B cell (primary cell): ENCODE data around the gene DAB2IP. TPM values are rescaled to one million over a fixed set of nuclear protein-coding genes. Genes with fewer than 3 reads are reported as not detected.

ENCODE experiments used
- ATAC-seq: fragments of 200-7000 bp; cut with Tn5 transposase; one replicate; pipeline ENCODE4 v1.10.0; 2021; ENCODE audit warnings: low read depth, mild to moderate bottlenecking, moderate number of reproducible peaks, moderate library complexity
- CTCF ChIA-PET: fragments of 350-600 bp; sonication (Branson Sonifier 250); formaldehyde crosslinking; loops from one replicate; lab custom pipeline; 2021; ENCODE audit warnings: antibody characterized with exemption, inconsistent platforms; lab: Charles Lee
- POLR2A ChIA-PET: fragments of 350-600 bp; sonication (Branson Sonifier 250); formaldehyde crosslinking; loops from one replicate; lab custom pipeline; 2021; ENCODE audit warnings: antibody characterized with exemption; lab: Charles Lee
- DNase-seq: peaks from one replicate; pipeline ENCODE4 v3.0.0; 2013
- H2AFZ ChIP-seq: 2 replicates; pipeline ENCODE4 v1.6.1; 2012; ENCODE audit warnings: mild to moderate bottlenecking, low read depth, low read length; ENCODE audit not compliant: insufficient read depth, poor library complexity, severe bottlenecking
- H3K27ac ChIP-seq, 2 donors: 1 replicate in 1 of 2; 2 replicates in 1 of 2; pipeline ENCODE4 v1.5.1; 2012 to 2013; ENCODE audit warnings: low read length in 2 of 2, mild to moderate bottlenecking in 2 of 2, moderate library complexity in 1 of 2
- H3K27me3 ChIP-seq, 4 experiments: fragments of 200-600 bp in 1 of 4; sonication (generic) in 1 of 4; replicated peaks in 1 of 4; 1 replicate in 2 of 4; 2 replicates in 2 of 4; pipeline versions ENCODE4 v1.6.1 to v1.7.0; 2013 to 2016; ENCODE audit warnings: low read length in 3 of 4, mild to moderate bottlenecking in 2 of 4, mixed read lengths in 1 of 4, moderate library complexity in 1 of 4; ENCODE audit not compliant: insufficient read depth in 4 of 4, control insufficient read depth in 3 of 4; ENCODE audit errors: control extremely low read depth in 1 of 4
- H3K36me3 ChIP-seq, 2 experiments: replicated peaks in 1 of 2; 1 replicate in 1 of 2; 2 replicates in 1 of 2; pipeline versions ENCODE4 v1.6.1 to v1.7.1; 2013; ENCODE audit warnings: low read length in 1 of 2; ENCODE audit not compliant: insufficient read depth in 2 of 2, control insufficient read depth in 1 of 2; ENCODE audit errors: control extremely low read depth in 1 of 2, extremely low read depth in 1 of 2
- H3K4me1 ChIP-seq, 2 donors: fragments of 200-600 bp in 1 of 2; sonication (generic) in 1 of 2; 1 replicate in 1 of 2; 2 replicates in 1 of 2; pipeline versions ENCODE4 v1.5.1 to v1.6.1; 2013 to 2017; ENCODE audit warnings: low read length in 2 of 2; ENCODE audit not compliant: control insufficient read depth in 2 of 2, insufficient read depth in 2 of 2
- H3K4me2 ChIP-seq: replicated peaks from 2 replicates; pipeline ENCODE3; 2012; ENCODE audit warnings: mild to moderate bottlenecking, low read depth, low read length; ENCODE audit not compliant: poor library complexity, severe bottlenecking
- H3K4me3 ChIP-seq, 5 experiments: fragments of 200-600 bp in 1 of 5; sonication (generic) in 1 of 5; 1 replicate in 3 of 5; 2 replicates in 2 of 5; pipeline versions ENCODE4 v1.5.1 to v1.7.0; 2011 to 2016; ENCODE audit warnings: low read length in 4 of 5, mild to moderate bottlenecking in 4 of 5, low read depth in 2 of 5, control low read depth in 1 of 5, moderate library complexity in 1 of 5; ENCODE audit not compliant: insufficient read depth in 1 of 5; ENCODE audit errors: control extremely low read depth in 1 of 5, extremely low read depth in 1 of 5
- H3K79me2 ChIP-seq: fragments of 200-600 bp; sonication (generic); one replicate; pipeline ENCODE4 v1.6.0; 2016; ENCODE audit warnings: low read length; ENCODE audit not compliant: control insufficient read depth, insufficient read depth
- H3K9ac ChIP-seq: fragments of 200-600 bp; sonication (generic); 2 replicates; pipeline ENCODE4 v1.6.1; 2017; ENCODE audit warnings: mild to moderate bottlenecking, low read length, moderate library complexity
- H3K9me3 ChIP-seq, 3 donors: one replicate each; pipeline versions ENCODE4 v1.6.1 to v1.7.1; 2013; ENCODE audit warnings: low read length in 2 of 3; ENCODE audit not compliant: control insufficient read depth in 2 of 3, insufficient read depth in 1 of 3; ENCODE audit errors: control extremely low read depth in 1 of 3
- H4K20me1 ChIP-seq: 2 replicates; pipeline ENCODE4 v1.6.0; 2012; ENCODE audit warnings: mild to moderate bottlenecking, low read length; ENCODE audit not compliant: insufficient read depth, control insufficient read depth, poor library complexity, severe bottlenecking
- H3K27ac Mint-ChIP-seq: one replicate; pipeline ENCODE4 v1.8.0; 2021; ENCODE audit warnings: mixed read lengths
- H3K27me3 Mint-ChIP-seq: one replicate; pipeline ENCODE4 v1.8.0; 2021; ENCODE audit warnings: mixed read lengths
- H3K4me1 Mint-ChIP-seq: one replicate; pipeline ENCODE4 v1.8.0; 2021; ENCODE audit warnings: mixed read lengths
- H3K4me3 Mint-ChIP-seq: one replicate; pipeline ENCODE4 v1.8.0; 2021; ENCODE audit warnings: mixed read lengths
- H3K9me3 Mint-ChIP-seq: one replicate; pipeline ENCODE4 v1.8.0; 2022; ENCODE audit warnings: mixed read lengths; ENCODE audit not compliant: insufficient read depth
- CTCF ChIP-seq: fragments of 200-600 bp; IDR thresholded peaks from one replicate; pipeline ENCODE4 v1.8.0; 2022; ENCODE audit warnings: antibody characterized with exemption, mild to moderate bottlenecking
- EZH2 ChIP-seq: IDR thresholded peaks from 2 replicates; pipeline ENCODE4 v1.6.1; 2012; ENCODE audit warnings: borderline replicate concordance, low read depth, mild to moderate bottlenecking, moderate library complexity, low read length; ENCODE audit not compliant: insufficient read depth, poor library complexity, severe bottlenecking
- WGBS: methylation state at CpG from one replicate; pipeline ENCODE4 v1.1.5; 2013; ENCODE audit warnings: missing lambda C conversion rate; ENCODE audit not compliant: insufficient coverage; 5-methylcytosine and 5-hydroxymethylcytosine counted together
- intact Hi-C: fragments of 100-400 bp; cut with micrococcal nuclease; formaldehyde crosslinking; loops from one replicate; pipeline ENCODE4 v1.10.0; 2022
- polyA plus RNA-seq: library from polyadenylated mRNA; depleted of rRNA; stranded (reverse); fragments of >200 nt; gene quantifications from 2 replicates; pipeline ENCODE4 v1.2.3, GENCODE V29; 2012
- total RNA-seq, 2 donors: library from RNA; stranded (reverse); fragments of 120-200 nt in 1 of 2; gene quantifications; 1 replicate in 1 of 2; 2 replicates in 1 of 2; pipeline versions ENCODE4 v1.2.3 to v1.2.4, GENCODE V29; 2013 to 2022

The DAB2IP gene
- total and polyA plus RNA-seq, 2 donors (not counting 1 experiment from before 2014, with no cell fraction given), result 1.1 to 3.9 TPM

GRCh38 chr9:121745396-121745695, 93.9 kb downstream of the DAB2IP start:
- no peak overlapping the region for H3K4me3 ChIP-seq
- H3K4me2 ChIP-seq, result no peak overlapping the region
- 83% methylated on average over 1 of the region's 4 CpGs for WGBS
- peaks cover 5% of the 10 kb centered on the region for H3K4me1 Mint-ChIP-seq
- no peaks in the 10 kb centered on the region for H3K79me2 ChIP-seq
- H3K27ac ChIP-seq, result no peak overlapping the region
- H3K4me3 Mint-ChIP-seq, result no peak overlapping the region
- intact Hi-C loops, result no loop called here
- TF ChIP-seq CTCF (no peak), EZH2 (no peak)
- no peak for ATAC-seq
- H3K9me3 ChIP-seq, result no peaks in the 10 kb centered on the region
- no peaks in the 10 kb centered on the region for H4K20me1 ChIP-seq
- no peaks in the 10 kb centered on the region for H3K36me3 ChIP-seq
- H3K27me3 ChIP-seq, result peaks cover 0 to 2% (median 0%) of the 10 kb centered on the region in 4 experiments
- no peak overlapping the region for H3K27ac Mint-ChIP-seq
- H3K9me3 Mint-ChIP-seq, result no peaks in the 10 kb centered on the region
- POLR2A ChIA-PET, result no interaction called here
- H2AFZ ChIP-seq, result no peak overlapping the region
- H3K4me1 ChIP-seq, result no peaks in the 10 kb centered on the region
- no peak for DNase-seq
- no peak overlapping the region for H3K9ac ChIP-seq
- no peaks in the 10 kb centered on the region for H3K27me3 Mint-ChIP-seq
- CTCF ChIA-PET, result interaction anchor here (1.5 to 4.7 kb wide), 4 partner anchors 56 to 251 kb away, joined by 3 to 28 read pairs (median 18); no protein-coding TSS in a partner anchor

- Mint-ChIP-seq H3K27ac (no peak overlapping the region), H3K27me3 (no peaks in the 10 kb centered on the region), H3K4me3 (no peak overlapping the region), H3K9me3 (no peaks in the 10 kb centered on the region), H3K4me1 (peaks cover 5% of the 10 kb centered on the region)
- Histone ChIP-seq H3K9me3 (no peaks in the 10 kb centered on the region), H3K27me3 (peaks cover 0 to 2% (median 0%) of the 10 kb centered on the region in 4 experiments), H3K4me1 (no peaks in the 10 kb centered on the region), H2AFZ (no peak overlapping the region), H3K4me3 (no peak overlapping the region), H4K20me1 (no peaks in the 10 kb centered on the region), H3K36me3 (no peaks in the 10 kb centered on the region), H3K27ac (no peak overlapping the region), H3K9ac (no peak overlapping the region), H3K79me2 (no peaks in the 10 kb centered on the region), H3K4me2 (no peak overlapping the region)
- no peak for TF ChIP-seq EZH2
- no peak for TF ChIP-seq CTCF
- no peak for DNase-seq
- POLR2A ChIA-PET, result interaction anchor here (0.6 kb wide), 1 partner anchor 196 kb away, joined by 3 read pairs; no protein-coding TSS in a partner anchor
- ATAC-seq, result no peak
- CTCF ChIA-PET, result interaction anchor here (1.3 to 4.7 kb wide), 4 partner anchors 9 to 250 kb away, joined by 3 to 28 read pairs (median 18); no protein-coding TSS in a partner anchor
- intact Hi-C loops, result no loop called here
- 100% methylated on average over 1 of the region's 5 CpGs for WGBS
Measured at GRCh38 chr9:121746411-121746810, 95.0 kb downstream of the DAB2IP start.
